ENCODE measurements around the gene AKR1C2. TPM values are rescaled to one million over a fixed set of nuclear protein-coding genes. Genes with fewer than 3 reads are reported as not detected.
"Not testable (repeated sequence)": the region's sequence is repeated elsewhere in the genome, so short reads cannot be mapped to it uniquely, and the experiment has no call there.

Gene AKR1C2
- total RNA-seq, 1 donor from 2014 or later: 34.4 TPM

DNA sequence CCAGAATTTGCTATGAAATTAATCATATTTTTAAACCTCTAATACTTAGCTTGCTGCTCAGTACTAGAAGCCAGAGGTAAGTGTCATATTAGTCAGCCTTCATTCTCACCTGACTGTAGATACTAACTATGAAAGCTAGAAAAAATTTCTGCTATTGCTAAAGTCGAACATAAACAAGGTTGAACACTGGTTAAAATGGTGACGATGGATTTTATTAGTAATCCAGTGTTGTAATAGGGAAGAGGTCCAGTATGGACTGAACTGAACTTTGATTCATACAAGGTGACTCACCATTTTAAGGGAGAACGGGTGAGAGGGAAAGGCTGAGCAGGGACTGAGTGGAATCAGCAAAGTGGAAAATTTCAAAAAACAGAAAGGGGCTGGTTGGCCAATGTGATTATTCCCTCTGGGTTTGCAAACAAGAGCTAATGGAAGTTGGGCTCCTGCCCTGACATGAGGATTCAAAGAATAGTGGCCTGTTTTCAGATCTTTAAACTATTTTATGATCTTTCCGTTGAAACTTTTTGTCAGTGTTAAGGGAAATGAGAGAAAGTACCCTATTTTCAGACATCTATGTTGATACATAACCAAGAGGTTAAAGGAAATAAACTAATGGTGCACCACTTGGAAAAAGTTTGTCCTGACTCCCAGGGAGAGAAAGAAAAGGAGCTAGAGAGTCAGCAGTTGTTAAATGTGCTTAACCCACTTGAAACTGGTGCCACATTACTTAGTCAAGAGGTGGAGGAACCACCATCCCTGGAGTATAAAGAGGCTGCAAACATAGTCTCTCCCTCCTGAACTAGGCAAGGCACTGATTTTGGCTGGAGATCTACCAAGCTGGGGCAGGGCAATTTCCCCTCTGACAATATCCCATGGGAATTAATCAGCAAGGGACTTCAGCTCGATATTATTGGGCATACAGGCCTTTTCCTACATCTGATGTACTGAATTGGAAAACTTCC, 55.7 kb downstream of the AKR1C2 start:
- intact Hi-C loops (cut with DNase I): no loop called here
- no peaks in the 10 kb centered on the region for H3K9me3 ChIP-seq
- ATAC-seq (peak; percentile 85 to 88), DNase-seq (no peak)
- no peaks in the 10 kb centered on the region for H3K27me3 ChIP-seq (ENCODE audit: low read depth)
- TF ChIP-seq, protein P1, sequence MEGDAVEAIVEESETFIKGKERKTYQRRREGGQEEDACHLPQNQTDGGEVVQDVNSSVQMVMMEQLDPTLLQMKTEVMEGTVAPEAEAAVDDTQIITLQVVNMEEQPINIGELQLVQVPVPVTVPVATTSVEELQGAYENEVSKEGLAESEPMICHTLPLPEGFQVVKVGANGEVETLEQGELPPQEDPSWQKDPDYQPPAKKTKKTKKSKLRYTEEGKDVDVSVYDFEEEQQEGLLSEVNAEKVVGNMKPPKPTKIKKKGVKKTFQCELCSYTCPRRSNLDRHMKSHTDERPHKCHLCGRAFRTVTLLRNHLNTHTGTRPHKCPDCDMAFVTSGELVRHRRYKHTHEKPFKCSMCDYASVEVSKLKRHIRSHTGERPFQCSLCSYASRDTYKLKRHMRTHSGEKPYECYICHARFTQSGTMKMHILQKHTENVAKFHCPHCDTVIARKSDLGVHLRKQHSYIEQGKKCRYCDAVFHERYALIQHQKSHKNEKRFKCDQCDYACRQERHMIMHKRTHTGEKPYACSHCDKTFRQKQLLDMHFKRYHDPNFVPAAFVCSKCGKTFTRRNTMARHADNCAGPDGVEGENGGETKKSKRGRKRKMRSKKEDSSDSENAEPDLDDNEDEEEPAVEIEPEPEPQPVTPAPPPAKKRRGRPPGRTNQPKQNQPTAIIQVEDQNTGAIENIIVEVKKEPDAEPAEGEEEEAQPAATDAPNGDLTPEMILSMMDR (IDR thresholded peaks at IDR 0.05): no peak
- H3K27ac ChIP-seq: peak overlapping the region; percentile 38
- peaks cover 30% of the 10 kb centered on the region for H3K4me1 ChIP-seq
- H3K36me3 ChIP-seq: no peaks in the 10 kb centered on the region
- H3K4me3 ChIP-seq: no peak overlapping the region

DNA sequence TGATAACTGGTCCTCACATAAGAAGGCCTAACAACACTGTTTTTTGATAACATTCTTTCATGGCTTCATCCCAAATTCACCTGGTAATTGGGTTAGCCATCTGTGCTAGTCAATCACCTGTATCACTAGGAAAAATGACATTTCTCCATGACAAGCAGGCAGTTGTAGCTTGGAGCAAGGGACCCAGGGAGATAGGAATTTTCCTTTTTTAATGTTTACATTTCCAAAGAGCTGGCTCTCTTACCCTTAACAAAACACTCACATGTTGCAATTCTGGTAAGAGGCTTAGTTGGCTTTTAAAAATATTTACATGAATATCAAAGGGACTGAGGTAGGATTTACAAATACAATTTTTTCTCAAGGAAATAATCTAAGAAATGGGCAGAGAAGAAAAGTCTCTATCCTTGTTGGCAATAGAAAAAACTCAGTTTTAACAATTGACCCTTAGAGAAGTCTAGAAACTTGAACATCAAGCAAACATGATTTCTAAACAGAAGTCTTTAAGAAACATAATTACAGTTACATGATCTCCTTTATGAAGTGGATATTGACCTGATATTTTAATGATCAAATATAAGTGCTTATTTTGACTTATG, 56.5 kb downstream of the AKR1C2 start:
- intact Hi-C loops (cut with DNase I): no loop called here
- ATAC-seq (peak; percentile 18 to 67), DNase-seq (no peak)
- no peaks in the 10 kb centered on the region for H3K36me3 ChIP-seq
- H3K4me3 ChIP-seq: no peak overlapping the region
- no peaks in the 10 kb centered on the region for H3K27me3 ChIP-seq (ENCODE audit: low read depth)
- TF ChIP-seq, protein P1 (IDR thresholded peaks at IDR 0.05): no peak
- peaks cover 38% of the 10 kb centered on the region for H3K4me1 ChIP-seq
- H3K27ac ChIP-seq: peak overlapping the region; percentile 38
- no peaks in the 10 kb centered on the region for H3K9me3 ChIP-seq

DNA sequence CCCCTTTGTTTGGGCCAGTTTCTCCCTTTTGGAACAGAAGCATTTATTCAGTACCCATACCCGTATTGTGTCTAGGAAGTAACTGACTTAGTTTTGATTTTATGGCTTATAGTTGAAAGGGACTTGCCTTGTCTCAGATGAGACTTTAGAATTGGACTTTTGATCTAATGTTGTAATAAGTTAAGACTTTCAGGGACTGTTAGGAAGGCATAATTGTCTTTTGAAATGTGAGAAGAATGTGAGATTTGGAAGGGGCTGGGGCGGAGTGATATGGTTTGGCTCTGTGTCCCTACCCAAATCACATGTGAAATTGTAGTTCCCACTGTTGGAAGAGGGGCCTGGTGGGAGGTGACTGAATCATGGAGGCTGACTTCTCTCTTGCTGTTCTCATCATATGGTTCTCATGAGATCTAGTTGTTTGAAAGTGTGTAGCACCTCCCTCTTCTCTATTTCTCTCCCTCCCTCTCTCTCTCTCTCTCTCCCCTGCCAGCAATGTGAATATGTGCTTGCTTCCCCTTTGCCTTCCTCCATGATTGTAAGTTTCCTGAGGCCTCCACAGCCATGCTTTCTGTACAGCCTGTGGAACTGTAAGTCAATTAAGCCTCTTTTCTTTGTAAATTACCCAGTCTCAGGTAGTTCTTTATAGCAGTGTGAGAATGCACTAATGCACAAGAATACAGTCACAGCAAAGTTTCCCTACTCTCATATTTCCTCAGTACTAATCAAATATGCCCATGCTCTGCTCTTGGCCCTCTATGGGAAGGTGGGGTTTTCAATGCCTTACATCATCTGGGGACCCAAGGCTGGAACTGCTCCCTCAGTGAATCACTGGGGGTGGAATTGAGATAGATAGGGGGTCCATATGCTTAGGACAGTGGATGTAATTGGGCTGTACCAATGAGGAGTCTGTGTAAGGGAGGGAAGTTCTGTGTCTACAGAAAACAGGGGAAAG, 57.6 kb downstream of the AKR1C2 start:
- DNase-seq (no peak), ATAC-seq (no peak)
- no peaks in the 10 kb centered on the region for H3K36me3 ChIP-seq
- TF ChIP-seq, protein P1 (IDR thresholded peaks at IDR 0.05): no peak
- no peaks in the 10 kb centered on the region for H3K27me3 ChIP-seq (ENCODE audit: low read depth)
- H3K9me3 ChIP-seq: no peaks in the 10 kb centered on the region
- H3K4me3 ChIP-seq: no peak overlapping the region
- H3K4me1 ChIP-seq: peaks cover 45% of the 10 kb centered on the region
- intact Hi-C loops (cut with DNase I): no loop called here
- no peak overlapping the region for H3K27ac ChIP-seq

DNA sequence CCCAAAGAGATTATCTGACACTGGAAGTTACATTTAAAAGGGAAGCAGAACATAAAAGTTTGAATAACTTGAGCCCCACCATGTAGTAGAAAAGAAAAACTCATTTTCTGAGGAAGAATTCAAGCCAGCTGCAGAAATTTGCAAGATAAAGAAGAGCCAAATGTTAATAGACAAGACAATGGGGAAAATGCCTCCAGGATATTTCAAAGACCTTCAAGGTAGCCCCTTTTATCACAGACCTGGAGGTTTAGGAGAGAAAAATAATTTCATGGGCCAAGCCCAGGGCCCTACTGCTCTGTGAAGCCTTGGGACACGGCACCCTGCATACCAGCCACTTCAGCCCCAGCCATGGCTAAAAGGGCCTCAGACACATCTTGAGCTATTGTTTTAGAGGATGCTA, 58.8 kb downstream of the AKR1C2 start:
- Histone ChIP-seq H3K27ac (no peak overlapping the region), H3K4me3 (no peak overlapping the region), H3K27me3 (ENCODE audit: low read depth) (no peaks in the 10 kb centered on the region), H3K36me3 (no peaks in the 10 kb centered on the region), H3K4me1 (peaks cover 41% of the 10 kb centered on the region), H3K9me3 (no peaks in the 10 kb centered on the region)
- TF ChIP-seq, protein P1 (IDR thresholded peaks at IDR 0.05): no peak
- no peak for ATAC-seq
- intact Hi-C loops (cut with DNase I): no loop called here
- DNase-seq: no peak

DNA sequence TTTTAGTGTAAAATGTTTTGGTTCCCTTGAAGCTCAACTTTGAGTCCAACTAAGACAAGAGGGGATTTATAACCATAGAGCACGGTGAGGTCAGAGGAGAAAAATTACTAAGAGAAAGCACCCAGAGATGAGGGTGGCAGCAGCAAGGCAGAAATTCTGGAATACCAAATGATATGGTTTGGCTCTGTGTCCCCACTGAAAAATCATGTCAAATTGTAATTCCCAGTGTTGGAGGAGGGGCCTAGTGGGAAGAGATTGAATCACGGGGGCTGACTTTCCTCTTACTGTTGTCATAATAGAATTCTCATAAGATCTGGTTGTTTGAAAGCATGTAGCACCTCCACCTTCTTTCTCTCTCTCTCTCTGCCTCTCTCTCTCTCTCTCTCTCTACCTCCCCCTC, 59.8 kb downstream of the AKR1C2 start:
- Histone ChIP-seq H3K4me1 (peaks cover 37% of the 10 kb centered on the region), H3K9me3 (no peaks in the 10 kb centered on the region)

DNA sequence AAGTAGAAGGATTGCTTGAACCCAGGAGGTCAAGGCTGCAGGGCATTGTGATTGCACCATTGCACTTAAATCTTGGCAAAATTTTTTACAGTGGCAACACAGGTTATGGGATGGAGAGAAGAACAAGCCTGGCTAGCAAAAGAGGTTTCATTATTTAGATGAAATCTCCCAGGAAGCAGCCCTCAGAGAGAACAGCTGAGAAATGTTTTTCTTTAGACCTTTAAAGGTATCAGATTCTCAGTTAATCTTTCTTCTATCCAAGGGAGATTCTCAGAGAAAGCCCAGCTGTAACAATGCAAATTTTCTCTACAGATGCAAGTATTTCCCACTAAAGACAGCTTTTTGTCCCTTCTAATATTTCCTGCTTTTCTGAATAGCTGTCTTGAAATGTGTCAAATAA, 60.2 kb downstream of the AKR1C2 start:
- peak in 1 of 2 donors; percentile 29 for ATAC-seq
- H3K36me3 ChIP-seq; H3K9me3 ChIP-seq; H3K27me3 ChIP-seq (ENCODE audit: low read depth); intact Hi-C loops (cut with DNase I); DNase-seq; H3K4me3 ChIP-seq: not testable (repeated sequence)
- Histone ChIP-seq H3K27ac (peak overlapping the region; percentile 56), H3K4me1 (peaks cover 33% of the 10 kb centered on the region)

More for the DNA sequence above, 59.8 kb downstream of the AKR1C2 start:
- DNase-seq (no peak), ATAC-seq (no peak)
- Histone ChIP-seq H3K36me3 (no peaks in the 10 kb centered on the region), H3K4me3 (no peak overlapping the region), H3K27me3 (ENCODE audit: low read depth) (no peaks in the 10 kb centered on the region), H3K27ac (peak overlapping the region; percentile 56)
- intact Hi-C loops (cut with DNase I): no loop called here
- TF ChIP-seq, protein P1 (IDR thresholded peaks at IDR 0.05): no peak

DNA sequence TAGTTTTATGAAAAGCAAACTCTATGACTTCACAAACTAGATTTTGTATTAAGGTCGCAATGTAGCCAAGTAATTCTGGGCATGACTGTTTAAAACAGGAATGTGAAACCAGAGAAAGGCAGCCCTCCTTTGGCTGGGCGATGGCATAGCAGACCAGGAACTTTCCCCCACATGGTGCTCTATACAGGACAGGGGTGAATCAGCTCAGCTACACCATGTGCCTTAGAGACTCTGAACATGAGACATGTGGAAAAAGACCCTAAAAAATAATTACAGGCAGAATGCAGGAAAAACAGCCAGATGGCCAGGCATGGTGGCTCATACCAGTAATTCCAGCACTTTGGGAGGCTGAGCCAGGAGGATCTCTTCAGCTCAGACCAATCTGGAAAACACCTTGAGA, 60.7 kb downstream of the AKR1C2 start:
- intact Hi-C loops (cut with DNase I); H3K27me3 ChIP-seq (ENCODE audit: low read depth); H3K4me3 ChIP-seq; DNase-seq; H3K36me3 ChIP-seq; H3K9me3 ChIP-seq: not testable (repeated sequence)
- Histone ChIP-seq H3K4me1 (peaks cover 29% of the 10 kb centered on the region), H3K27ac (peak overlapping the region; percentile 56)
- ATAC-seq: peak; percentile 58 to 71

All from lower lobe of right lung (tissue), 2 donors.